GM19395 (cell line): ENCODE data around the gene AFDN.

Source experiments
- ATAC-seq: cut with Tn5 transposase; IDR thresholded peaks from one replicate; pipeline ENCODE4 v1.9.1; 2021; ENCODE audit warnings: mild to moderate bottlenecking, moderate library complexity; ENCODE audit not compliant: unreplicated experiment

AFDN gene

GRCh38 chr6:167910652-167911051, 83.9 kb downstream of the AFDN start:
- ATAC-seq, result no peak

GRCh38 chr6:167912494-167912893, 85.8 kb downstream of the AFDN start:
- ATAC-seq, result no peak

- no peak for ATAC-seq
These were observed 87.0 kb downstream of the AFDN start for GRCh38 chr6:167913699-167914098.

DNA sequence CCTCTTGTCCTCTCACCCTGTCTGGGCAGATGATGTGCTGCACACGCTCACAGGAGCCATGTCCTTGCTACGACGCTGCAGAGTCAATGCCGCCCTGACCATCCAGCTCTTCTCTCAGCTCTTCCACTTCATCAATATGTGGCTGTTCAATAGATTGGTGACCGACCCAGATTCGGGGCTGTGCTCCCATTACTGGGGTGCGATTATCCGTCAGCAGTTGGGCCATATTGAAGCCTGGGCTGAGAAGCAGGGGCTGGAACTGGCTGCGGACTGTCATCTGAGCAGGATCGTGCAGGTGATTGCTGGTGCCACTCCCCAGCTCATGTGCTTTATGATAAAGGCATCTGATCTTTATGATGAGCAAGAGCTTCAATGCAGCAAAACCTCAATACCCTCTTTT, 88.4 kb downstream of the AFDN start:
- ATAC-seq, result no peak

DNA sequence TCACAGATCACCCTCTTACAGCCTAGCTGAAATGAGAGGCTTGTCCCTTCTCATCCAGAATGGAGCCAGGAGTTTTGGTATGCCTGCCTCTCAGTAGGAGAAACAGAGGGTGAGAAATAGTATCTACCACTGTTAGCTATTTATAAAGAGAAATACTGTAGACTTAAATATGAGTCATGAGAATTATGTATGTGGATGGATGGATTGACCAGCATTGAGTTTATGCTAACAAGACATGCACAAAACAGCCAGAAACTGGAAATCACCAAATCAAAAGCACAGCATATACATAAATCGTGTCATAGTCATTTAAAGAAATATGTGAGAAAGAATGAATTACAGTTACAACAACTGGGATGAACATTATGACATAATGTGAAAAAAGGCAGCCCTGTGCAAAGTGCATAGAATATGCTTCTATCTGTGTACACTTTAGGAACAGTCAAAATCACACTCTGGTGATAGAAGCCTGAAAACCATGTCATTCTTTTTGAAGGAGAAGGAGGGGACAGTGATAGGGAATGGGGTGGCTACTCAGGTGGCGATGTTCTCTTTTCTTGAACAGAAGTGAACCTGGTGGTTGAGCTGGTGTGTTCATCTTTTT, 90.9 kb downstream of the AFDN start:
- ATAC-seq, result no peak

DNA sequence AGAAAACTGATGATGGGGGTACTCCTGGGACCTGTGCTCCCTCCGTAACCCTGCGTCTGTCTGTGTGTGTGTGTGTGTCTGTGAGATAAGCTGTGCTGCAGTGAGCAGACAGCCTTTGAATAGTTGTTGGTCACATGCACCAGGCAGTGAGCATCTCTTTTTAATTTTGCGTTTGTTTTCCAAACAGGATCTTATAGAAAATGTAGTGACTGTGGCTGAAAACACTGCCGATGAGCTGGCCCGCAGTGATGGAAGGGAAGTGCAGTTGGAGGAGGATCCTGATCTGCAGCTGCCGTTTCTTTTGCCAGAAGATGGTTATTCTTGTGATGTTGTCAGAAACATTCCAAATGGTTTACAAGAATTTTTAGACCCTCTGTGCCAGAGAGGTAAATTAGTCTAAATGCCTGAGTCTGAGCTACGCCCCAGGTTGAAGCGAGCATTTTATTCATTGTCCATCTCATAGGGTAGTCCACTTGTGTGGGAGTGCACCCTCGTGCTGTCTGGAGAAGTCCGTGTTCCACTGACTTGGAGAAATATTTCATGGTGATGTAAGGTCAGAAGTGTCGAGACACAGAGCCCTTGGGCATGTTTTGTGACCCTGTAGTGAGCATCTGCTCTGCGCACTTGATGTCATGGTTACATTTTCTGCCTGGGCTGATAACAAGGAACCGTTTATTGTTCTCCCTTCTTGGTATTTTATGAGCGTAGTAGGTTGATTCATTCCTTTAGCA, 92.0 kb downstream of the AFDN start:
- ATAC-seq, result no peak

DNA sequence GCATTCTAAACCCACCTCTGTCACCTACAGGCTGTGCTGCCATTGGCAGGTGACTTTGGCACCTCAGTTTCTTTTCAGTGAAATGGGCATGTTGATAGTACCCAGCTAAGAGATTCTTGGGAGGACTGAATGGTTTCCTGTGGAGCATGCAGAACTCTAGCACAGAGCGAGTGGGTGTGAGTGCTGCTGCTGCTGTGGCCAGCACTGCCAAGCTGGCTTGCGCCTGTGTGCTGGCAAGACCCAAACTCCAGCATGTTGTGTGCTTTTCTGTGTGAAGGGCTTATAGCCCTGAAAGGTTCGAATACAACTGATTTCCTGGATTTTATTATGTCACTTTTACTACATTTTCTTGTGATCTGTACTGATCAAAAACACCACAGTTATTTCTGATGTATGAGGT, 92.6 kb downstream of the AFDN start:
- ATAC-seq, result no peak

GRCh38 chr6:167920165-167920564, 93.5 kb downstream of the AFDN start:
- ATAC-seq, result no peak

DNA sequence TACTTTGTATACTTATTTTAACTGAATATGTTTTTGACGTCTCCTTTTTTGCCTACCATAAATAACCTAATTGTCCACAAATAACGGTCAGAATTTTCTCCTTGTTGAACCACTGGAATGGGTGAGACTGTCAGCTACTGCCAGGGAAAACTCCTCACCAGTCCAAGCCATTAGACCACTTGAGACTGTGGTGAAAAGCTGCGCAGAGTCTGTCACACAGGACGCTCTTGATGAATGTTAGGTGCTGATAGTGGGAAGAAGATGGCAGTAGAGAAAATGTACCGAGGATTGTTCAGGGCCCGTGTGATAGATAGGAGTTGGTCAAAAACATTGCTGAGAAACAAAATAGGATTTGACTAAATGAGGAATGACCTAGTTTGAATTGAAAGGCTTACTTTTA, 95.1 kb downstream of the AFDN start:
- no peak for ATAC-seq

- no peak for ATAC-seq
These were observed 98.3 kb downstream of the AFDN start for GRCh38 chr6:167925026-167925425.

GRCh38 chr6:167927246-167927645, 100.5 kb downstream of the AFDN start:
- ATAC-seq, result no peak

DNA sequence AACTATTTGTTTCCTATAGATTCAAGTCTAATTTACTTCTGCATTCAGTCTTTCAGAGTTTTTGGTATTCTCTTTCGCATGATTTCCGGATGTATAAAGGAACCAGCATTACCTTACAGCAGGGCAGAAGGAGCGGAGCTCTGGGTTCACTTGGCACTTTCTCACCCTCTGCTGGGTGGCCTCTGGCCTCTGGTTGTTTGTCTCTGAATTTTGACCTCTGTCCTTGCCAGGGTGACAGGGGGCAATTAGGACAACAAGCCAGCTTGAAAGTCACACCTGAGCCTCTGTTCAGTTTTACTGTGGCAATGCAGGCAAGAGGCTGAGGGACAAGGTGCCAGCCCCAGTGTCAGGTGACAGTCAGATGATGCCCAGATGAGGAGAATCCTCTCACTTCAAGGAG, 101.4 kb downstream of the AFDN start:
- no peak for ATAC-seq

DNA sequence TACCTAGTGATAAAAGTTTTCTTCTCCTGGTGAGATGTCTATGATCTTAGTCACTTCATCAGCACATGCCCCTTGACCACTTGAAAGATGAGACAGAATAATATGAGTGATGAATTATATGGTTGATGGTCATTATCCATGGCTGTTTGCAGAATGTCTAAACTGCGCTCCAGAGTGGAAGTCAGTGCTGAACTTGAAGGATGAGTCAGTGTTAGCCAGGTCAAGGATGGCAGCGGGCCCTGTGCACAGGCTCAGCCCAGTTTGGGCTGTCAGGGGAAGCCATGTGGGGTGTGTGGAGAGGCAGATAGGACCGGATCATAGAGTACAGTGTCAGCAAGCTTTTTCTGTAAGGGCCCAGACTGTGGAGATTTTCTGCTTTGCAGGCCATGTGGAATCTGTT, 103.6 kb downstream of the AFDN start:
- no peak for ATAC-seq

DNA sequence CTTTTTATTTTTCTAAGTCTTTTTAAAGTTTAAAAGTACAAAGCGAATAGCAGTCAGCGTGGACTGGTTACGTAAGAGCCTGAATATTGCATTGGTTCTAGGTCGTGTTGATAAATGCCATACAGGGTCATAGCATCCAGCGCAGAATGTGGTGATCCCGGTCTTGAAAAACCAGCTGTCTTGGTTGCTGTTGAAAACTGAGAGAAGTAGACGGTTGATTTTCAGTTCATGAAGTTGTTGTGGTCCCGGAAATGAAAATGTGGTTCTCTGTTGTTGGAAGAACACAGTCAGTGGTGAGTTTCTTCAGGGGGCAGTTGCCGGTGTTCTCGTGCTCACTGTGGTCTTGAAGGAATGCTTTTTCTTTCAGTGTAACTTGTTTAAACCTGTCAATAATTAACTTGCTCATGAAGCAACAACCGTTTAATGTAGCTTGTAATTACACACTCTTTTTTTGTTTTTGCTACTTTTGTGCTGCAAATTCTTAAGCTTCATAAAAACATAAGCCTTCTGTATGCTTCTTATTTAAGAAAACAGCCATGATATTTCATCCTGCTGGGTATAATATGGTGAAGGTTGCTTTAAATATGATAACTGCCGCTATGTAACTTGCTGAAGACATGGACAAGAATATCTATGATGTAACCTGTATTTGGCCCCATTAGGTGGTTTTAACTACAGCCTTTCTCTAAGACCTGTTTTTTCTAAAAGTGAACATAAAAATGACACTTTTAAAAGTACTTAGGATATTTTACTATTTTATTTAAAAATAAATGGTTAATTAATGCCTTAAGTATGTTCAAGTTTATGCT, 106.0 kb downstream of the AFDN start:
- ATAC-seq, result no peak

DNA sequence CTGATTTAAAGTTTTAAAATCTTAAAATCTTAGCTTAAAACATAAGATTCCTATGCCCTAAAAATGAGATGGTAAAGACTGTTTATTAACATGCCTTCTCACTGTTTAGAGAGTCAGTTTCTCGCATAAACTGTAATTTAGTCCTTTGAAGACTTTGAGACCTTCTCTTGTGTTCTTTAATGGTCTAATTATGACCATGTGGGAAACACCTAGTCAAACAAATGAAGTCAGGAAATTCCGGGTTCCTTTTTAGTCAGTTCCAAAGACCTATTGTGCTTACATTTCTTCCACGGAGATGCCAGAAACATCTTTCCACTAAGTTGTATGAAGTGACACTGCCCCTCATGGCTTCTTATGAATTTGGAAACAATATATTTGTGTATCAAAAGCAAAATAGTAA, 106.6 kb downstream of the AFDN start:
- no peak for ATAC-seq

GRCh38 chr6:167933847-167934246, 107.1 kb downstream of the AFDN start:
- no peak for ATAC-seq

GRCh38 chr6:167934426-167934864, 107.7 kb downstream of the AFDN start:
- no peak for ATAC-seq

- no peak for ATAC-seq
These were observed 109.3 kb downstream of the AFDN start for GRCh38 chr6:167936051-167936450.

GRCh38 chr6:167937301-167937700, 110.6 kb downstream of the AFDN start:
- ATAC-seq, result no peak

GRCh38 chr6:167937948-167938911, 111.5 kb downstream of the AFDN start:
- no peak for ATAC-seq

- no peak for ATAC-seq
These were observed 115.1 kb downstream of the AFDN start for GRCh38 chr6:167941822-167942221.
